Measurements from ENCODE around the gene RACK1.

DNA sequence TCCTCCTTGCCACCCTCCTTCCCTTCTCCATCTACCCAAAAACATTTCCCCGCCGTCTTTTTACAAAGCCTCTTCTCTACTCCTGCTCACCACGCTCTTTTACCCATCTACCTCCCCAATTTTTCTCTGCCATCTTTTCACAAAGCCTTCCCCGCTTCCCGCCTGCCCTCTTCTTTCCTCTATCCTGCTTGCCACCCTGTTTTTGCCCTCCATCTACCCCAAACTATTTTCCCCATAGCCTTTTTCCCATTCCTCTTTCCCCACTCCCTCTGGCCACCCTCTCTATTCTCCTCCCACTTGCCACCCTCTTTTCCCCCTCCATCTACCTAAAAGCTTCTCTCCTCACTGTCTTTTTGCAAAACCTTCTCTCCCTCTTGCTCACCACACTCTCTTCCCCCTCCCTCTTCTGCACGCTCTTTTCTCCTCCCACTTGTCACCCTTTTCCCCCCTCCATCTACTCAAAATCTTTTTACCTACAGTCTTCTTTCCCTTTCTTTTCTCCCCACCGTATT lies 36.6 kb upstream of the RACK1 start:
- no peak for TF ChIP-seq CENPT (CRISPR knock-in tag; IDR thresholded peaks at IDR 0.05; ENCODE audit: low read depth)
- no peak for TF ChIP-seq TGIF2 (CRISPR knock-in tag; IDR thresholded peaks at IDR 0.05)
- TF ChIP-seq DPF2 (CRISPR knock-in tag; IDR thresholded peaks at IDR 0.05; ENCODE audit: borderline replicate concordance, low read depth), result no peak
- no peak for TF ChIP-seq NFE2L2 (IDR thresholded peaks at IDR 0.05; ENCODE audit: low read length)
- no peak for TF ChIP-seq NFYC (CRISPR knock-in tag; IDR thresholded peaks at IDR 0.05)
- TF ChIP-seq, protein P1, sequence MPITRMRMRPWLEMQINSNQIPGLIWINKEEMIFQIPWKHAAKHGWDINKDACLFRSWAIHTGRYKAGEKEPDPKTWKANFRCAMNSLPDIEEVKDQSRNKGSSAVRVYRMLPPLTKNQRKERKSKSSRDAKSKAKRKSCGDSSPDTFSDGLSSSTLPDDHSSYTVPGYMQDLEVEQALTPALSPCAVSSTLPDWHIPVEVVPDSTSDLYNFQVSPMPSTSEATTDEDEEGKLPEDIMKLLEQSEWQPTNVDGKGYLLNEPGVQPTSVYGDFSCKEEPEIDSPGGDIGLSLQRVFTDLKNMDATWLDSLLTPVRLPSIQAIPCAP (CRISPR knock-in tag; IDR thresholded peaks at IDR 0.05; ENCODE audit: low read depth), result no peak
- TF ChIP-seq NFE2L1 (CRISPR knock-in tag; IDR thresholded peaks at IDR 0.05; ENCODE audit: borderline replicate concordance), result no peak
- TF ChIP-seq, protein P2, sequence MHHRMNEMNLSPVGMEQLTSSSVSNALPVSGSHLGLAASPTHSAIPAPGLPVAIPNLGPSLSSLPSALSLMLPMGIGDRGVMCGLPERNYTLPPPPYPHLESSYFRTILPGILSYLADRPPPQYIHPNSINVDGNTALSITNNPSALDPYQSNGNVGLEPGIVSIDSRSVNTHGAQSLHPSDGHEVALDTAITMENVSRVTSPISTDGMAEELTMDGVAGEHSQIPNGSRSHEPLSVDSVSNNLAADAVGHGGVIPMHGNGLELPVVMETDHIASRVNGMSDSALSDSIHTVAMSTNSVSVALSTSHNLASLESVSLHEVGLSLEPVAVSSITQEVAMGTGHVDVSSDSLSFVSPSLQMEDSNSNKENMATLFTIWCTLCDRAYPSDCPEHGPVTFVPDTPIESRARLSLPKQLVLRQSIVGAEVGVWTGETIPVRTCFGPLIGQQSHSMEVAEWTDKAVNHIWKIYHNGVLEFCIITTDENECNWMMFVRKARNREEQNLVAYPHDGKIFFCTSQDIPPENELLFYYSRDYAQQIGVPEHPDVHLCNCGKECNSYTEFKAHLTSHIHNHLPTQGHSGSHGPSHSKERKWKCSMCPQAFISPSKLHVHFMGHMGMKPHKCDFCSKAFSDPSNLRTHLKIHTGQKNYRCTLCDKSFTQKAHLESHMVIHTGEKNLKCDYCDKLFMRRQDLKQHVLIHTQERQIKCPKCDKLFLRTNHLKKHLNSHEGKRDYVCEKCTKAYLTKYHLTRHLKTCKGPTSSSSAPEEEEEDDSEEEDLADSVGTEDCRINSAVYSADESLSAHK (CRISPR knock-in tag; IDR thresholded peaks at IDR 0.05; ENCODE audit: borderline replicate concordance), result no peak
- TF ChIP-seq CAMTA2 (CRISPR knock-in tag; IDR thresholded peaks at IDR 0.05; ENCODE audit: borderline replicate concordance), result no peak
- TF ChIP-seq SRSF9 (IDR thresholded peaks at IDR 0.05; ENCODE audit: borderline replicate concordance, insufficient read depth, low read depth, low read length, poor library complexity, severe bottlenecking), result no peak
- no peak for TF ChIP-seq ZSCAN20 (CRISPR knock-in tag; IDR thresholded peaks at IDR 0.05; ENCODE audit: borderline replicate concordance)
- no peak for TF ChIP-seq GATAD2A (CRISPR knock-in tag; IDR thresholded peaks at IDR 0.05)

All from HepG2 (cell line).